ENCODE measurements around the gene ACP5. TPM values are rescaled to one million over a fixed set of nuclear protein-coding genes. Genes with fewer than 3 reads are reported as not detected.

The ACP5 gene
- total RNA-seq: 0.59 TPM in 1 of 2 replicates, not detected in the other

GRCh38 chr19:11577451-11578257, at the start of gene ACP5:
TSS of gene ACP5 (minus strand) at chr19:11577645. CDS start at chr19:11577317, 328 bp downstream.

GRCh38 chr19:11597202-11598102, 20.0 kb upstream of the ACP5 start, which contains the start of gene ZNF627:
TSS of gene ZNF627 (plus strand) at chr19:11597483. CDS start at chr19:11597628, 145 bp downstream.

GRCh38 chr19:11558881-11559828, 18.3 kb downstream of the ACP5 start, which contains the start of gene ELOF1:
TSS of gene ELOF1 (minus strand) at chr19:11559230. CDS start at chr19:11554347, 4,883 bp downstream.

DNA sequence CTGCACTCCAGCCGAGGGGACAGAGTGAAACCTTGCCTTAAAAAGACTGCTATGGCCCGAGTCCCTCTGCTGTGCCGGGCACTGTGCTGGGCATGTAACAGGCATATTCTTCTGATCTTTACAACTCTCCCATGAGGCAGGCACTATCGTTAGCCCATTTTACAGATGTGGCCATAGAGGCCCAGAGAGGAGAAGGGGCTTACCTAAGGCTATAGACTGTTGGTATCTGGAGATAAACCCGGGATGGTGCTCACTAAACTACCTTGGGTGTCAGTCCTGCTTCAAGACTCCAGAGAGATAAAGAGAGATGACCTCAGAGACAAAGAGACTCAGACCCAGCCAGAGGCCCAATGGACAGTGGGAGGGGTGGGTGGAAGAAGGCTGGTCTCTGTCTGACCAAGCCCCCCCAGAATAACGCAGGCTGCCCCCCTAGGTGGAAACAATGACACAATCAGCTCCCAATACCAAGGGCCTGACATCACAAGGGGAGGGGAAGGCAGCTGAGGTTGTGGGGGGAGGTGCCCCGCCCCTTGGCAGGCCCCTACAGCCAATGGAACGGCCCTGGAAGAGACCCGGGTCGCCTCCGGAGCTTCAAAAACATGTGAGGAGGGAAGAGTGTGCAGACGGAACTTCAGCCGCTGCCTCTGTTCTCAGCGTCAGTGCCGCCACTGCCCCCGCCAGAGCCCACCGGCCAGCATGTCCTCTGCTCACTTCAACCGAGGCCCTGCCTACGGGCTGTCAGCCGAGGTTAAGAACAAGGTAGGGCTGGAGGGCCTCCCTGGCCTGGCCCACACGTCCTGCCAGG, 39.0 kb downstream of the ACP5 start, which contains the start of gene CNN1:
Gene CNN1 (plus strand): TSS at position 620 of the 805 bp plus-strand sequence. CDS start 77 bp downstream, at position 697.

GRCh38 chr19:11528551-11529341, 48.7 kb downstream of the ACP5 start, which contains the start of gene ECSIT:
TSS of gene ECSIT (minus strand) at chr19:11529134. CDS start at chr19:11519170, 9,964 bp downstream.

Other genes starting within 250 kb of the ACP5 start
- 3.5 and 8.0 TPM in 2 replicates for gene RAB3D, start 238.0 kb downstream of the ACP5 start, total RNA-seq
- 49.0 and 103 TPM in 2 replicates for gene TMEM205, start 231.4 kb downstream of the ACP5 start, total RNA-seq
- gene CCDC159, start 231.1 kb downstream of the ACP5 start, total RNA-seq: 4.4 and 10.4 TPM in 2 replicates
- 20.5 and 22.4 TPM in 2 replicates for gene PLPPR2, start 222.2 kb downstream of the ACP5 start, total RNA-seq
- 0.09 and 0.30 TPM in 2 replicates for gene SWSAP1, start 203.0 kb downstream of the ACP5 start, total RNA-seq
- 4.8 and 7.8 TPM in 2 replicates for gene EPOR, start 193.3 kb downstream of the ACP5 start, total RNA-seq
- 0.30 TPM in 1 of 2 replicates, not detected in the other for gene RGL3, start 158.3 kb downstream of the ACP5 start, total RNA-seq
- 0.30 TPM in 1 of 2 replicates, not detected in the other for gene ODAD3, start 142.5 kb downstream of the ACP5 start, total RNA-seq
- 173 and 300 TPM in 2 replicates for gene PRKCSH, start 142.0 kb downstream of the ACP5 start, total RNA-seq
- gene ELAVL3, start 96.6 kb downstream of the ACP5 start, total RNA-seq: not detected in 2 replicates
- 3.6 and 4.9 TPM in 2 replicates for gene ZNF653, start 71.8 kb downstream of the ACP5 start, total RNA-seq
- 24.9 and 26.1 TPM in 2 replicates for gene ECSIT, start 48.5 kb downstream of the ACP5 start, total RNA-seq
- 29.5 and 106 TPM in 2 replicates for gene CNN1, start 38.8 kb downstream of the ACP5 start, total RNA-seq
- 23.4 and 27.3 TPM in 2 replicates for gene ELOF1, start 18.4 kb downstream of the ACP5 start, total RNA-seq
- gene ZNF627, start 19.8 kb upstream of the ACP5 start, total RNA-seq: 22.1 and 27.0 TPM in 2 replicates
- 5.6 and 6.4 TPM in 2 replicates for gene ZNF823, start 161.3 kb upstream of the ACP5 start, total RNA-seq
- gene ZNF441, start 189.4 kb upstream of the ACP5 start, total RNA-seq: 8.1 and 14.0 TPM in 2 replicates
- gene ZNF491, start 220.9 kb upstream of the ACP5 start, total RNA-seq: 4.4 and 5.3 TPM in 2 replicates
- 9.8 and 11.9 TPM in 2 replicates for gene ZNF440, start 236.6 kb upstream of the ACP5 start, total RNA-seq